IPS-18c (cell line): Measurements from ENCODE around the gene HERC3.

Experiments used
- H3K4me3 ChIP-seq: 2 replicates; pipeline ENCODE4 v1.7.0; 2013; ENCODE audit warnings: low read depth, mild to moderate bottlenecking, low read length, moderate library complexity; ENCODE audit not compliant: insufficient read depth
- H3K9me3 ChIP-seq: one replicate; pipeline ENCODE4 v1.6.1; 2013; ENCODE audit warnings: mild to moderate bottlenecking, low read length, moderate library complexity; ENCODE audit not compliant: control insufficient read depth, insufficient read depth

Gene HERC3

GRCh38 chr4:88643932-88644331 is 51.7 kb downstream of the HERC3 start:
- Histone ChIP-seq H3K9me3 (no peaks in the 10 kb centered on the region), H3K4me3 (no peak overlapping the region)

GRCh38 chr4:88645994-88646393 is 53.7 kb downstream of the HERC3 start:
- no peaks in the 10 kb centered on the region for H3K9me3 ChIP-seq
- no peak overlapping the region for H3K4me3 ChIP-seq

- Histone ChIP-seq H3K9me3 (no peaks in the 10 kb centered on the region), H3K4me3 (no peak overlapping the region)
Observed at GRCh38 chr4:88646528-88647280, 54.4 kb downstream of the HERC3 start.

- H3K9me3 ChIP-seq: no peaks in the 10 kb centered on the region
- no peak overlapping the region for H3K4me3 ChIP-seq
Observed at GRCh38 chr4:88649716-88650115, 57.4 kb downstream of the HERC3 start.

- H3K9me3 ChIP-seq: no peaks in the 10 kb centered on the region
- H3K4me3 ChIP-seq: no peak overlapping the region
Observed at GRCh38 chr4:88653371-88653946, 61.2 kb downstream of the HERC3 start.

GRCh38 chr4:88655226-88655625 is 62.9 kb downstream of the HERC3 start:
- Histone ChIP-seq H3K4me3 (no peak overlapping the region), H3K9me3 (no peaks in the 10 kb centered on the region)

- no peak overlapping the region for H3K4me3 ChIP-seq
Observed at GRCh38 chr4:88659055-88659889, 67.0 kb downstream of the HERC3 start.

GRCh38 chr4:88659890-88660208 is 67.6 kb downstream of the HERC3 start:
- no peak overlapping the region for H3K4me3 ChIP-seq
- no peaks in the 10 kb centered on the region for H3K9me3 ChIP-seq

More at GRCh38 chr4:88659055-88659889, 67.0 kb downstream of the HERC3 start:
- H3K9me3 ChIP-seq: no peaks in the 10 kb centered on the region

- no peak overlapping the region for H3K4me3 ChIP-seq
- H3K9me3 ChIP-seq: no peaks in the 10 kb centered on the region
Observed at GRCh38 chr4:88660446-88661294, 68.4 kb downstream of the HERC3 start.

- no peak overlapping the region for H3K4me3 ChIP-seq
- no peaks in the 10 kb centered on the region for H3K9me3 ChIP-seq
Observed at GRCh38 chr4:88661739-88662138, 69.5 kb downstream of the HERC3 start.

GRCh38 chr4:88672987-88673386 is 80.7 kb downstream of the HERC3 start:
- H3K4me3 ChIP-seq: no peak overlapping the region
- H3K9me3 ChIP-seq: no peaks in the 10 kb centered on the region

GRCh38 chr4:88673886-88674285 is 81.6 kb downstream of the HERC3 start:
- Histone ChIP-seq H3K9me3 (no peaks in the 10 kb centered on the region), H3K4me3 (no peak overlapping the region)

GRCh38 chr4:88674565-88674964 is 82.3 kb downstream of the HERC3 start:
- no peaks in the 10 kb centered on the region for H3K9me3 ChIP-seq
- H3K4me3 ChIP-seq: no peak overlapping the region

GRCh38 chr4:88674979-88675378 is 82.7 kb downstream of the HERC3 start:
- no peak overlapping the region for H3K4me3 ChIP-seq
- H3K9me3 ChIP-seq: no peaks in the 10 kb centered on the region

- H3K4me3 ChIP-seq: no peak overlapping the region
- no peaks in the 10 kb centered on the region for H3K9me3 ChIP-seq
Observed at GRCh38 chr4:88675543-88675942, 83.3 kb downstream of the HERC3 start.

- Histone ChIP-seq H3K9me3 (no peaks in the 10 kb centered on the region), H3K4me3 (no peak overlapping the region)
Observed at GRCh38 chr4:88681209-88681608, 88.9 kb downstream of the HERC3 start.

- H3K4me3 ChIP-seq: no peak overlapping the region
- H3K9me3 ChIP-seq: no peaks in the 10 kb centered on the region
Observed at GRCh38 chr4:88690355-88690754, 98.1 kb downstream of the HERC3 start.
